ENCODE data around the gene CNTNAP4. TPM values are rescaled to one million over a fixed set of nuclear protein-coding genes. Genes with fewer than 3 reads are reported as not detected.

CNTNAP4 gene
- total and polyA plus RNA-seq, 2 experiments from 2014 or later, result 0.64 to 1.1 TPM

DNA sequence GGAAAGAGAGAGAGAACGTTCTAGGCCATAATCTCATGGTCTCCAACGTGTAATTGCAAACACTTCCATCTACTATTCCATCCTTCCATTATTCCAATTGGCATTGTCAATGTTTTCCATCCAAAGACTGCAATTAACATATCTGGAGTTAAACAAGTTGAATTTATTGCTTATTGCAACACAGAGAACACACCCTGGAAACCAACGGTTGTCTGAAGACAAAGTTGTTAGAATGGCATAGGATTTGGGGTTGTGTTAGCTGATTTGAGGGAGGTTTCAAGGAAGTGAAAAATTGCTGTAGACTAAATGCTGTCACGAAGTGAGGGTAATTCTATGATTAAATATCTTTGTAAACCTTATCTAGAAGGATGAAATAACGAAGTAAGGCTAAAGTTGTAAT is 178.8 kb downstream of the CNTNAP4 start:
- no peak overlapping the region for H2AFZ ChIP-seq
- no peaks in the 10 kb centered on the region for H4K20me1 ChIP-seq (ENCODE audit: insufficient read depth, poor library complexity, severe bottlenecking)
- H3K4me3 ChIP-seq, result no peak overlapping the region
- no peaks in the 10 kb centered on the region for H3K27me3 ChIP-seq
- H3K9me2 ChIP-seq (replicated peaks; ENCODE audit: insufficient read depth), result no peaks in the 10 kb centered on the region
- no peak overlapping the region for H3K27ac ChIP-seq
- no peaks in the 10 kb centered on the region for H3K79me2 ChIP-seq
- no peak for DNase-seq (ENCODE audit: low spot score)
- H3K4me1 ChIP-seq (ENCODE audit: insufficient read depth), result no peaks in the 10 kb centered on the region
- TF ChIP-seq EZH2 (IDR thresholded peaks at IDR 0.05; ENCODE audit: borderline replicate concordance) (no peak), EZH2phosphoT487 (IDR thresholded peaks at IDR 0.05; ENCODE audit: low read depth, severe bottlenecking, unreplicated experiment) (no peak)
- TF ChIP-seq, protein P1, sequence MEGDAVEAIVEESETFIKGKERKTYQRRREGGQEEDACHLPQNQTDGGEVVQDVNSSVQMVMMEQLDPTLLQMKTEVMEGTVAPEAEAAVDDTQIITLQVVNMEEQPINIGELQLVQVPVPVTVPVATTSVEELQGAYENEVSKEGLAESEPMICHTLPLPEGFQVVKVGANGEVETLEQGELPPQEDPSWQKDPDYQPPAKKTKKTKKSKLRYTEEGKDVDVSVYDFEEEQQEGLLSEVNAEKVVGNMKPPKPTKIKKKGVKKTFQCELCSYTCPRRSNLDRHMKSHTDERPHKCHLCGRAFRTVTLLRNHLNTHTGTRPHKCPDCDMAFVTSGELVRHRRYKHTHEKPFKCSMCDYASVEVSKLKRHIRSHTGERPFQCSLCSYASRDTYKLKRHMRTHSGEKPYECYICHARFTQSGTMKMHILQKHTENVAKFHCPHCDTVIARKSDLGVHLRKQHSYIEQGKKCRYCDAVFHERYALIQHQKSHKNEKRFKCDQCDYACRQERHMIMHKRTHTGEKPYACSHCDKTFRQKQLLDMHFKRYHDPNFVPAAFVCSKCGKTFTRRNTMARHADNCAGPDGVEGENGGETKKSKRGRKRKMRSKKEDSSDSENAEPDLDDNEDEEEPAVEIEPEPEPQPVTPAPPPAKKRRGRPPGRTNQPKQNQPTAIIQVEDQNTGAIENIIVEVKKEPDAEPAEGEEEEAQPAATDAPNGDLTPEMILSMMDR (IDR thresholded peaks at IDR 0.05; ENCODE audit: poor library complexity), result no peak
- H3K36me3 ChIP-seq (replicated peaks; ENCODE audit: insufficient read depth, low read depth), result no peaks in the 10 kb centered on the region
- WGBS (ENCODE audit: low lambda C conversion rate, missing lambda C conversion rate), result 77% methylated on average over 5 of the region's 5 CpGs
- no peaks in the 10 kb centered on the region for H3K9me3 ChIP-seq (ENCODE audit: low read depth)
- no peak overlapping the region for H3K4me2 ChIP-seq

DNA sequence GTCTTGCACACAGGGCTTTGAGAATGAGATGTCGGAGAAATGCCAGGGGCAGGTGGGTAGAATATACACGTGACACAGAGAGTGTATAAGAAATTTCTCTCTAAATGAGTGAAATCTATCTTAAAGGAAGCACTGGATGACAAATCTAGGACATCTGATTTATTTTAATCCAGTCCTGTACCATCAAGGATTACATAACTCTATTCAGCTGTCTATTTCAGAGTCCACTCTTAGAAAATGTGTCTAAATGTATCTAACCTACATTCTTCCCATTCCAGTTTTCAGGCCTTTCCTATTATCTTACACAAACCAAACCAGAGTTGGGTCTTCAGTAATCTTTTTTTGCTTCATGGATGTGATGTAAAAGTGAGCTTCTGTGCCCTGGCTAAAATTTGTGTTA is 181.9 kb downstream of the CNTNAP4 start:
- Histone ChIP-seq H3K9me3 (ENCODE audit: low read depth) (no peaks in the 10 kb centered on the region), H3K79me2 (no peaks in the 10 kb centered on the region), H2AFZ (no peak overlapping the region), H3K4me3 (no peak overlapping the region), H4K20me1 (ENCODE audit: insufficient read depth, poor library complexity, severe bottlenecking) (no peaks in the 10 kb centered on the region), H3K27ac (no peak overlapping the region), H3K4me2 (no peak overlapping the region), H3K27me3 (no peaks in the 10 kb centered on the region), H3K4me1 (ENCODE audit: insufficient read depth) (no peaks in the 10 kb centered on the region), H3K9me2 (replicated peaks; ENCODE audit: insufficient read depth) (no peaks in the 10 kb centered on the region), H3K36me3 (replicated peaks; ENCODE audit: insufficient read depth, low read depth) (no peaks in the 10 kb centered on the region)
- TF ChIP-seq, protein P1 (IDR thresholded peaks at IDR 0.05; ENCODE audit: poor library complexity), result no peak
- TF ChIP-seq EZH2phosphoT487 (IDR thresholded peaks at IDR 0.05; ENCODE audit: low read depth, severe bottlenecking, unreplicated experiment), result no peak
- TF ChIP-seq EZH2 (IDR thresholded peaks at IDR 0.05; ENCODE audit: borderline replicate concordance), result no peak
- no peak for DNase-seq (ENCODE audit: low spot score)
- 76% methylated on average over 2 of the region's 2 CpGs for whole genome bisulfite sequencing (ENCODE audit: low lambda C conversion rate, missing lambda C conversion rate)

DNA sequence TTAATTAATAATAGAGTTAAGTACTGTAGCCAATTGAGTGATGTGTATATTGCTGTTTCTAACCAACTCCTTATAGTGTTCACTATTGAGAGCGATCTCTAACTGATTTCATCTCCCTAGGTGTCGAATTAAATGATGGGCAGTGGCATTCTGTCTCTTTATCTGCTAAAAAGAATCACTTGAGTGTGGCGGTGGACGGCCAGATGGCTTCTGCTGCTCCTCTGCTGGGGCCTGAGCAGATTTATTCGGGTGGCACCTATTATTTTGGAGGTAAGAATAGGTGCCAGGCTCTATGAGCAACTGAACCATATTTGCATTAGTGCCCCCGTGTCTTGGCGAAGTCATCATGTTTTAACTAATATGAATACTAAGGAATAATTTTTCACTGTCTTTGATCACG is 184.6 kb downstream of the CNTNAP4 start:
- H3K4me2 ChIP-seq, result no peak overlapping the region
- no peak overlapping the region for H2AFZ ChIP-seq
- H3K27ac ChIP-seq, result no peak overlapping the region
- no peak overlapping the region for H3K4me3 ChIP-seq
- H4K20me1 ChIP-seq (ENCODE audit: insufficient read depth, poor library complexity, severe bottlenecking), result no peaks in the 10 kb centered on the region
- H3K9me2 ChIP-seq (replicated peaks; ENCODE audit: insufficient read depth), result no peaks in the 10 kb centered on the region
- TF ChIP-seq, protein P1 (IDR thresholded peaks at IDR 0.05; ENCODE audit: poor library complexity), result no peak
- no peak for TF ChIP-seq EZH2 (IDR thresholded peaks at IDR 0.05; ENCODE audit: borderline replicate concordance)
- TF ChIP-seq EZH2phosphoT487 (IDR thresholded peaks at IDR 0.05; ENCODE audit: low read depth, severe bottlenecking, unreplicated experiment), result no peak
- no peaks in the 10 kb centered on the region for H3K27me3 ChIP-seq
- no peaks in the 10 kb centered on the region for H3K79me2 ChIP-seq
- WGBS (ENCODE audit: low lambda C conversion rate, missing lambda C conversion rate), result 77% methylated on average over 8 of the region's 8 CpGs
- H3K4me1 ChIP-seq (ENCODE audit: insufficient read depth), result no peaks in the 10 kb centered on the region
- no peaks in the 10 kb centered on the region for H3K9me3 ChIP-seq (ENCODE audit: low read depth)
- no peaks in the 10 kb centered on the region for H3K36me3 ChIP-seq (replicated peaks; ENCODE audit: insufficient read depth, low read depth)
- DNase-seq (ENCODE audit: low spot score), result no peak
